LoVo (cell line): ENCODE data around the gene SPATA3.

Source experiments
- DNase-seq: peaks from one replicate; pipeline ENCODE4 v3.0.0-alpha.2; 2016; ENCODE audit warnings: low spot score

SPATA3 gene

DNA sequence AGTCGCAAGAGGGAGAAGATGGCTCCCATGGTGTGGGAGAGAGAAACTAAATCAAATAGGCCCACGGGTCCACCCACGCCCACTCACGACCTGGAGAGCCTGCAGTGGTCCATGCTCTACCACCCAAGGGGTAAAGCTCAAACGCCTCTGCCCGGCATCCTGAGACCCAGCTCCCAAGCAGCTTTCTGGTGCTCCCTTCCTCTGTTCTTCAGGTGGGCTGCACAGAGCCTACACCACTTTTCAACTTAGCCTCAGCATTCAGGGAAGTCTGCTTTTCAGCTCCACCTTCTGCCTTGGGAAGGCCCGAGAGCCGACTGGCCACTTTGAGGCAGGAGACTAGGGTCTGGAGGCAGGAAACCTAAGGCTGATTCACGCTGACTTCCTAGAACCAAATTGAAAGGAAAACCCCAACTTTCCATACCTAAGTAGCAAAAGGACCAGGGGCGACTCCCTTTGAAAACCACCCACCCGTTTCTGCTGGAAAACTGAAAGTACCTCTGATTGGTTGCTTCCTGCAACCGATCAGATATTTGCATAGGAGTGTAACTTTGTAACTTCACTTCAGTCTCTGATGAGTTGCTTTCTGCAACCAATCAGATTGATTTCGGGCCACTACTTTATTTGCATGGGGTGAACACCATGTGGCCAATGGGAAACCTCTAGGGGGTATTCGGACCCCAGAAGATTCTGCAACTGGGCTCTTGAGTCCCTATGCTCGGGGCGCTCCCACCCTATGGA lies 26.8 kb upstream of the SPATA3 start:
- DNase-seq: peak; percentile 63

GRCh38 chr2:230969659-230970015 lies 26.3 kb upstream of the SPATA3 start:
- DNase-seq: no peak

DNA sequence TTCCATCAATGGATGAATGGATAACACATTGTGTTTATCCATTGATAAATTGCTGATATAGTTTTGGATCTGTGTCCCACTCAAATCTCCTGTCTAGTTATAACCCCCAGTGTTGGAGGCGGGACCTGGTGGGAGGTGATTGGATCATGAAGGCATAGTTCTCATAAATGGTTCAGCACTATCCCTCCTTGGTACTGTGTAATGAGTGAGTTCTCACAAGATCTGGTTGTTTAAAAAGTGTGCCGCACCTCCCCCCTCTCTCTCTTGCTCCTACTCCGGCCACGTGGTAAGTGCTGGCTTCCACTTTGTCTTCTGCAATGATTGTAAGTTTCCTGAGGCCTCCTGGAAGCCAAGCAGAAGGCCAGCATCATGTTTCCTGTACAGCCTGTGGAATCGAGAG lies 23.9 kb upstream of the SPATA3 start:
- no peak for DNase-seq

- peak; percentile 47 for DNase-seq
Measured at GRCh38 chr2:230974096-230974913, 21.6 kb upstream of the SPATA3 start.

- DNase-seq: no peak
Measured at GRCh38 chr2:230975927-230976326, 20.0 kb upstream of the SPATA3 start.

- no peak for DNase-seq
Measured at GRCh38 chr2:230976671-230977171, 19.2 kb upstream of the SPATA3 start.

DNA sequence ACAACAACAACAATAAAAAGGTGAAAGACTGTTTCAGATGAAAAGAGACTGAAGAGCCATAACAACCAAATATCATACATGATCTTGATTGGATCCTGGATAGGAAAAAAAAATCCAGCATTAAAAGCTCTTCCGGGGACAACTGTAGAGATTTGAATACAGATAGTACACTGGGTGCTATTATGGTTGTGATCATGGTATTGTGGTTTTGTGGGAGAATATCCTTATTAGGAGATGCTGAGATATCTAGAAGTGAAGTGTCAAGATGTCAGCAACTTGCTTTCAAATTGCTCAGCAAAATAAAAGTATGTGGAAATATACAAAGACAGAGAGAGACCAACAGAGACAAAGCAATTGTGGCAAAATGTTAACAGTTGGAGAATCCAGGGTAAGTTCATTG lies 15.5 kb upstream of the SPATA3 start:
- no peak for DNase-seq

DNA sequence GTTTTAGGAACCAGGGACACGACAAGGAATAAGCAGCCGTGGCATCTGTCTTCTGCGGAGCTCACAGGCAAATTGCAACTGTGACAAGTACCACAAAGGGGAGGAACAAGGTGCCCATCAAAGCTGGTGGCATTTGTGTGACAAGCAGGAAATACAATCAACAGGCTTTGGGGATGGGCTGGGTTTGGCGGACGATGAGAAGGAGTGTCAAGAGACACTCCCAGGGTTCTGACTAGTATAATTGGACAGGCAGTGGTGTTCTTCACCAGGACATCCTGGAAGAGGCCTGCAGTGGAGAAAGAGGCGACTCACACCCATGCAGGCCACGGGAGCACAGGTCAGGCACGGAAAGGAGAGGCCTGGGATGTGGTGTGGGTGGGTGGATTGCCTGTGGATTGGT lies 14.2 kb upstream of the SPATA3 start:
- no peak for DNase-seq

GRCh38 chr2:230982126-230982525 lies 13.8 kb upstream of the SPATA3 start:
- no peak for DNase-seq

- DNase-seq: no peak
Measured at GRCh38 chr2:230982528-230982927, 13.4 kb upstream of the SPATA3 start.

DNA sequence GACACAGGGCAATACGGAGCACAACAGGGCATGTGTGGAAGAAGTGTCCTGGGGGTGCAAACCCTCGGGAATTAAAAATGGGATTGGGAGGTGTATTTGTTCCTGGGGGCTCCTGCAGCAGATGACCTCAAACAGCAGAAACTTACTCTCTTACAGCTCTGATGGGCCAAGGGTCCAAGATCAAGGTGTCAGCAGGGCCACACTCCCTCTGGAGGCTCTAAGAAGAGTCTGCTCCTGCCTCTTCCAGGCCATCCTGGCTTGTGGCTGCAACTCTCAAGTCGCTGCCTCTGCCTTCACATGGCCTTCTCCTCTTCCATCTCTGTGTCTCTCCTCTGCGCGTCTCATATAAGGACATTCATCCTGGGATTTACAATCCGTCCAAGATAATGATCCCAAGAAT lies 12.4 kb upstream of the SPATA3 start:
- no peak for DNase-seq

- no peak for DNase-seq
Measured at GRCh38 chr2:230984393-230985220, 11.3 kb upstream of the SPATA3 start.

GRCh38 chr2:230985519-230986231 lies 10.2 kb upstream of the SPATA3 start:
- no peak for DNase-seq

DNA sequence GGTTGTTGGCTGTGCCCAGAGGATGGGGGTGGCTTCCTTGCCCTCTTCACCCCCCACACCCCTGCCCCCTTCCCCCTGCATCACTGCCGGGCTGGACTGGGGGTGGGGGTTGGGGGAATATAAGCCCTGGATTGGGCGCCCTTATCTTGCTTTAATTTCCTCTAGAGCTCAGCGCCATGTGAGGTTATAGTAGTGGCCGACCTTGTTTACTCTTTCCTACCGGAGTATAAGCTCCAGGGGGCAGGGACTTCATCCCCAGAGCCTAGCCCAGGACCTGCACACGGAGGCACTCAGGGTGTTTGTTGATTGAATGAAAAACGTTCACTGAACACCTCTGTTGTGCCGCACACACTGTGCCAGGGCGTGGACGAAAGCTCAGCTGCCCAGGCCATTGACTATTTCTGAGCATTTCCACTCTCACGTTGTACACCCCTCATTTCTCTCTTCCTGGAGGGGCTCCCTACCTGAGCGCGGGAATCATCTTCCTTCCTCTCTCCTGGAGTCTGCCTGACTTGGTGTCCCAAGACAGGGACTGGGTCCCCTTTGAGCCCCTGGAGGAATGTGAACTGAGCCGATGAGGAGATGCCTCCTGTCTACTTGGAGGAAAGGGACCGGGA lies 9.3 kb upstream of the SPATA3 start:
- DNase-seq: no peak

GRCh38 chr2:230987137-230988020 lies 8.5 kb upstream of the SPATA3 start:
- peak; percentile 87 for DNase-seq

- no peak for DNase-seq
Measured at GRCh38 chr2:230989731-230990130, 6.2 kb upstream of the SPATA3 start.

DNA sequence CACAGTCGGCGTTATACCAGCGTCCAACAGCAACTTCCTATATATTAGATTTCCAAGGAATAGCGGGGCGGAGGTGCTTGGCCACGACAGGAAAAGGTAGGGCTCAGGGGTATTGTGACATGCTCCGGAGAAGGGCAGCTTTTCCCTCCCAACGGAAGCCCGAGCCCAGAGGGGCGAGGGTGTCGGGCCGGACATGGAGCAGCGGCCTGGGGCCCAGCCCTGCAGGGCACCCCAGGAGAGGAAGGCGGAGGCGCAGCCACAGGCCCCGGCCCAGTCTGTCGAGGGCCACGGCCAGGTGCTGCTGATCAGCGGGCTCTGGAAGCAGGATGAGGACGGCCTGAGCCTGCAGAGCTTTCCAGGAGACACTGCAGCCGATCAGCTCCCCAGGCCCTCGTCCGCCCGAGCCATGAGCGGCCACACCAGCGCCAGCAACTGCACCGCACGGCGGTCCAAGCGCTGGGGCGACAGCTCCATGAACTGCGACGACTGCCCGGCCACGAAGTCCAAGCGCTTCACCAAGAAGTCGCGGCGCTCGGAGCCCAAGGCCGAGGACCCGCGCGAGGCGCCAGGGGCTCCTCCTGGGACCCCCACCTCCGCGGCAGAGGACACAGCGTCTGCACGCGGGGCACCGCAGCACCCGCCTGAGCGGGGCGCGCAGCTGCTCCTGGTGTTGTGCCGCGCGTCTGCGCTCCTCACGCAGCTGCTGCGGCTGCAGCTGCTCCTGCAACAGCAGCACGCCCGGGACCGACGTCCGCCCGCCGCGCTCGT lies 5.6 kb upstream of the SPATA3 start:
- DNase-seq: no peak

DNA sequence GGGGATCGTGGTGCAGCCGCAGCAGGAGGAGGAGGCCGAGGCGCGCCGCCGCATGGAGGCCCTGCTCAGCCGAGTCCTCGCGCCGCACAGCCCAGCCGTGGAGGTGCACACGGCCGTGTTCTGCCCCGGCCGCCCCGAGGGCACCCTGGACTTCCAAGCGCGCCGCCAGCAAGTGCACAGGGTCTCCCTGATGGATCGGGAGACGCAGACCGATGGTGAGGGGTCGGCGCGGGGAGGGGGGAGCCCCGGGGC lies 5.1 kb upstream of the SPATA3 start:
- DNase-seq: no peak

DNA sequence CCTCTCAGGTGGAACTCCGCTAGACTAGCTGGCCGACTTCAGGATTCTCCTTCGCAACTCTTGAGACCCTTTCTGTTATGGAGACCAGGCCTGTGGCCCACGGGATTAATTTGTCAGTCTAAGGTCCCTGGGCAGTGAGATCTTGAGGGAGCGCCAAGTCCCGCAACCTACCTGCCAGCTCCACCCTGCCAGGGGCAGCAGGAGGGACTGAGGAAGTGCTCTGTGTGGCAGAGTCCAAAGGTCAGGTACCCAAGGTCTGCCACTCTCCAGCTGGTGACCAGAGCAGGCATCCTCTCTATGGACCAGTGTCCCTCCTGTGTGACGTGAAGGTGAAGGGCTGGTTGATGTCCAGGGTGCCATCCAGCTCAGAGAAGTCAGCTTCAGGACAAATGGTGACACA lies 4.3 kb upstream of the SPATA3 start:
- no peak for DNase-seq

DNA sequence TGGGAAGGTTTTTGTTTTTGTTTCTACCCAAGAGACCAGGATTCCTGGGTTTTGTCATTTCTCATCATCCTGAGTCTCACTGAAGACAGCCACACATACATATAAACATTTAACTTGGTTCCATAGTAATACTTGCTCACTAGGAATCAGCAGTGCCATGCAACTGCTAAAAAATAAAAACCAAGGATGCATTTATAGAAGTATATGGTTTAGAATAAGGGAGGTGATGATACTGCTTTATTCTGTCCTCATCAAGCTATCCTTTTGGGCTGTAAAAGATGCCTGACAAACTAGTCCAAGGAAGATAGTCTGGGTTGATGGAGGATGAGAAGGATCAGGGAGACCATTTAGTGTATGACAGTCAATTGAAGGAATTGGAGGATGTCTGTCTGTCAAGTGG lies 740 bp downstream of the SPATA3 start:
- no peak for DNase-seq
